Mucosa of rectum (tissue), 2 donors: ENCODE data around the gene SCN3B.
"Not testable (repeated sequence)": the region's sequence is repeated elsewhere in the genome, so short reads cannot be mapped to it uniquely, and the experiment has no call there.

Experiments
- H3K27ac ChIP-seq, 2 donors: one replicate each; pipeline ENCODE4 v1.7.0; 2013; ENCODE audit warnings: inconsistent platforms in 2 of 2, low read depth in 2 of 2, low read length in 2 of 2
- H3K27me3 ChIP-seq, 2 donors: one replicate each; pipeline ENCODE4 v1.7.0; 2013; ENCODE audit warnings: low read length in 2 of 2; ENCODE audit not compliant: control insufficient read depth in 2 of 2, insufficient read depth in 2 of 2
- H3K36me3 ChIP-seq, 2 donors: one replicate each; pipeline ENCODE4 v1.7.0; 2013; ENCODE audit warnings: low read length in 2 of 2; ENCODE audit not compliant: control insufficient read depth in 2 of 2, insufficient read depth in 2 of 2
- H3K4me1 ChIP-seq, 2 donors: one replicate each; pipeline ENCODE4 v1.7.0; 2013; ENCODE audit warnings: low read length in 2 of 2, mild to moderate bottlenecking in 1 of 2; ENCODE audit not compliant: control insufficient read depth in 2 of 2, insufficient read depth in 2 of 2
- H3K4me3 ChIP-seq, 2 donors: one replicate each; pipeline ENCODE4 v1.7.0; 2013; ENCODE audit warnings: low read length in 2 of 2
- H3K9ac ChIP-seq, 2 donors: one replicate each; pipeline ENCODE4 v1.7.0; 2013; ENCODE audit warnings: low read length in 2 of 2, low read depth in 1 of 2, mild to moderate bottlenecking in 1 of 2
- H3K9me3 ChIP-seq, 2 donors: one replicate each; pipeline ENCODE4 v1.7.0; 2013; ENCODE audit warnings: low read length in 2 of 2; ENCODE audit not compliant: control insufficient read depth in 2 of 2
- donor health status: healthy.
- donor health status: Normal muscosa, but diverticular disease.

The SCN3B gene

DNA sequence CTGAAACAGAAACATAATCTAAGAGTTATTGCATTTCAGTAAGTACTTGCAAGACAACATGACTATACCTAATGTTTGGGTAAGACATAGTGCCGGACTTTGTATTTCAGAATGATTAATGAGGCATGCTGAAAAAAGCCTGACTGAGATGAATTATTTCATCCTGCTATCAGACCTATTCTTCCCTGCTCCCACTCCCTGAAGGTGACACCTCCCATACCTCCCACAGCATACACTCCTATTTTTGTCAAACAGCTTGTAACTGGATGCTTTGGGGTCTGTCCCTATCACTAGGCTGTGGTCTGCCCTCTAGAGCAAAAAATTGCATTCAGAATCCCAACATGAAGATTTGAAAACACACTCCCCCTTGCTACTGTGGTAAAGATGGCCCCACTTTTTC is 10.9 kb upstream of the SCN3B start:
- no peaks in the 10 kb centered on the region for H3K4me1 ChIP-seq
- no peak overlapping the region for H3K4me3 ChIP-seq
- no peaks in the 10 kb centered on the region for H3K27me3 ChIP-seq
- no peak overlapping the region for H3K27ac ChIP-seq
- H3K9ac ChIP-seq, result no peak overlapping the region
- no peaks in the 10 kb centered on the region for H3K36me3 ChIP-seq
- H3K9me3 ChIP-seq, result no peaks in the 10 kb centered on the region

DNA sequence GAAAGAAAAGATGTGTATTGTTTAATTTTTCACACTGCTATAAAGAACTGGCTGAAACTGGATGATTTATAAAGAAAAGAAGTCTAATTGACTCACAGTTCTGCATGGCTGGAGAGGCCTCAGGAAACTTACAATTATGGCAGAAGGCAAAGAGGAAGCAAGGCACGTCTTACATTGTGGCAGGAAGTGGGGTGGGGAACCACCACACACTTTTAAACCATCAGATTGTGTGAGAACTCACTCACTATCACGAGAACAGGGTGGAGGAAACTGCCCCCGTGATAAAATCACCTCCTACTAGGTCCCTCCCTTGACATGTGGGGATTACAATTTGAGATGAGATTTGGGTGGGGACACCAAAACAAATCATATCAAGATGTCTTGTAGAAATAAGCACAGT is 5.5 kb upstream of the SCN3B start:
- not testable (repeated sequence) for H3K9me3 ChIP-seq, H3K36me3 ChIP-seq, H3K9ac ChIP-seq, H3K27ac ChIP-seq, H3K4me1 ChIP-seq, H3K4me3 ChIP-seq, H3K27me3 ChIP-seq

DNA sequence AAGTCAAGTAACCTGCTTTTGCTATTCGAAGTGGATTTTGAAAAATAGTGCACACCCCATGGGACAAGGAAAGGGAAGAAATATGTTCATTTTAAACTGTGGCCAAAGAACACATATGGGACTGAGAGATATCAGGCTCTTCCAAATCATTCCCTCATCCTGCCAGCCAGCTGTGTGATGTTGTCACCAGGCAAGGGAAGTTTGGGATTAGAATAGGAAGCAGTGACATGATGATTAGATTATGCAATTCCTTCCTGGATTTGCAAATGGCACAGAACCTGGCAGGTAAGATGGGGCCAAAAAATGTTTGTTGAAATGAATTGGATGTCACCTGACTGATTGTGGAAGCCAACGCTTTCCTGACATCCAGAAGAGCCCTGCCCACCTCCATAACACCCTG is 4.9 kb upstream of the SCN3B start:
- Histone ChIP-seq H3K27me3 (no peaks in the 10 kb centered on the region), H3K9me3 (no peaks in the 10 kb centered on the region)

DNA sequence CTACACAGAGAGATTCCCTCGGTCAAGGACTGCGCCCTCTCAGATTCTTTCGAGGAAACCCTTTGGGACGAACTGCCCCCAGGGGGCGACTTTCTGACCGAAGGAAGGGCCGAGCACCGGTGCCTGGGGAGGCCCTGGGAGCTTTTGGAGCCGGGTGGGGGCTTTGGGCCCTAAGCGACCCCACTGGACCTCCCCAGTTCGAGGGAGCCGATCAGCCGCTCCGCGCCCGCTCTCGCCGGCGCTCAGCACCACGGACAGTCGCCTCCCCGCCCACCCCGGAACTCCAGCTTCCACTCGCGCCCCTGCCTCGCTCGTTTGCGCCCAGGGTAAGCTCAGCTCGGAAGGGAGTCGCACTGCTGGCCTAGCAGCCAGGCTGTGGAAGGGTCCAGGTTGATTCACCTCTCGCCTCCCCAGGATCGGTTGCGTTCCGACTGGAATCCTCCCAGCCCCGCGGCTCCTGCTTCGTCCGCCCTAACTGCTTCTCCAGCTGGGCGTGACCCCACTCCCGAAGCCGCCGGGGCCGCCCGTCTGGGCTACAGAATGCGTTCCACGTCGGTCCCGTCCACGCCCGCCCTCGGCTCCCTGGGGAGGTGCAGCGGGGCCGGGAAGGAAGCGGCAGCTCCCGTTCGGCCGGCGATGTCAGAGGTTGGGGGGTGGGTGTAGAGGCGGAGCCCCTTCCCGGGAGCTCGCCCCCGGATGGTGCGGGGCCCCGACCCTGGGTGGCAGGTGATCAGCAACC is 428 bp downstream of the SCN3B start:
- peak overlapping the region; percentile 70 to 77 for H3K4me3 ChIP-seq
- H3K36me3 ChIP-seq, result no peaks in the 10 kb centered on the region
- no peak overlapping the region for H3K9ac ChIP-seq
- H3K27ac ChIP-seq, result no peak overlapping the region
- peaks cover 4 to 8% of the 10 kb centered on the region in 2 donors for H3K4me1 ChIP-seq
- H3K9me3 ChIP-seq, result no peaks in the 10 kb centered on the region
- H3K27me3 ChIP-seq, result peaks cover 4 to 11% of the 10 kb centered on the region in 2 donors

More for the DNA sequence above, 4.9 kb upstream of the SCN3B start:
- no peak overlapping the region for H3K9ac ChIP-seq
- H3K27ac ChIP-seq, result no peak overlapping the region
- H3K4me1 ChIP-seq, result peaks cover under 1 to 4% of the 10 kb centered on the region in 2 donors
- H3K36me3 ChIP-seq, result no peaks in the 10 kb centered on the region
- H3K4me3 ChIP-seq, result no peak overlapping the region

DNA sequence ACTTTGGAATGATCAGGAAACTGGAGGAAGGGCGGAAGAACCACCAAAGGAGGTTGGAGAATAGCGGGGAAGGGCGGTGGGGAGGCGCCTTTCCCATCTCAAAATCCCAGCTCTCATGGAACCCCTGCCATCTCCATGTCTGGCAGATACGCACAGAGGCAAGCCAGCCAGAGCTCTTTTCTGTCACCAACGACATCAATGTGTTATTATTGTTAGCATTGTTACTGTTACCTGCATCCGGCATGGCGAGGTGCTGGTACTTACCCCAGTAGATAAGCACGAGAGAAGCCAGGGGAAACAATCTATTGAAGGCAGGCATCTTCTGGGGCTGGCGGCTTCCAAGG is 969 bp downstream of the SCN3B start:
- peaks cover 4 to 8% of the 10 kb centered on the region in 2 donors for H3K4me1 ChIP-seq
- no peaks in the 10 kb centered on the region for H3K9me3 ChIP-seq
- peaks cover 4 to 11% of the 10 kb centered on the region in 2 donors for H3K27me3 ChIP-seq
- H3K27ac ChIP-seq, result no peak overlapping the region
- no peaks in the 10 kb centered on the region for H3K36me3 ChIP-seq
- H3K4me3 ChIP-seq, result peak overlapping the region in 1 of 2 donors; percentile 77
- no peak overlapping the region for H3K9ac ChIP-seq

DNA sequence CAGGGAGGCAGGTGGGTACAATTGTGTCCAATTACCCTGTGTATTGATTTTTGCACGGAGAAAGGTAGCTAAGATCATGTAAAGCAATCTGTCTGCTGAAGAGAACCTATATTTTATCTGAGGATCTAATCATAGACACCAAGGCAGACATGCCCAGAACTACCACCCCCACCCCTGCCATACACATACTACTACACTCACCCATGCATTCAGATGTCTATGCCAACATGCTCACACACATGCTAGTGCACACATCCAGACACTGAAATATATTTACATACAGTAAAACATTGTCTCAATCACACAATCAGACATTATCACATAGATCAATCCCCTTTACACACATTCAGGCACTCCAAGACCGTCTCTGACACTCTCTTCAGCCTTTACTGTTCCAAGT is 1.8 kb downstream of the SCN3B start:
- no peak overlapping the region for H3K4me3 ChIP-seq
- H3K36me3 ChIP-seq, result no peaks in the 10 kb centered on the region
- no peak overlapping the region for H3K27ac ChIP-seq
- no peak overlapping the region for H3K9ac ChIP-seq
- H3K4me1 ChIP-seq, result peaks cover 4 to 8% of the 10 kb centered on the region in 2 donors
- no peaks in the 10 kb centered on the region for H3K9me3 ChIP-seq
- peaks cover 4 to 11% of the 10 kb centered on the region in 2 donors for H3K27me3 ChIP-seq

DNA sequence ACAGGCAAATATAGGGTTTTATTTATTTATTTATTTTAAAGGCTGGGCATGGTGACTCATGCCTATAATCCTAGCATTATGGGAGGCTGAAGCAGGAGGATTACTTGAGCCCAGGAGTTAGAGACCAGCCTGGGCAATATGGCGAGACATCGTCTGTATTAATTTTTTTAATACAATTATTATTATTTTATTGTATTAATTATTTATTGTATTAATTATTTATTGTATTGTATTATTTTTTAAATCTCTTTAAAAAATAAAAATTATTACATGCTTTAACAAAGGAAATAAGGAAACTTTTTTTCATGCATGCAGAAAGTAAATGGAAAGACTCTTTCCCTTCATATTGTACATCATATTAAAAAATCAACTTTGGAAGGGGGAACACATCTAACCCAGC is 3.5 kb downstream of the SCN3B start:
- Histone ChIP-seq H3K27me3 (peaks cover 5 to 11% of the 10 kb centered on the region in 2 donors), H3K9me3 (no peaks in the 10 kb centered on the region), H3K4me3 (no peak overlapping the region), H3K27ac (no peak overlapping the region), H3K36me3 (no peaks in the 10 kb centered on the region), H3K4me1 (peaks cover 4 to 8% of the 10 kb centered on the region in 2 donors), H3K9ac (no peak overlapping the region)

DNA sequence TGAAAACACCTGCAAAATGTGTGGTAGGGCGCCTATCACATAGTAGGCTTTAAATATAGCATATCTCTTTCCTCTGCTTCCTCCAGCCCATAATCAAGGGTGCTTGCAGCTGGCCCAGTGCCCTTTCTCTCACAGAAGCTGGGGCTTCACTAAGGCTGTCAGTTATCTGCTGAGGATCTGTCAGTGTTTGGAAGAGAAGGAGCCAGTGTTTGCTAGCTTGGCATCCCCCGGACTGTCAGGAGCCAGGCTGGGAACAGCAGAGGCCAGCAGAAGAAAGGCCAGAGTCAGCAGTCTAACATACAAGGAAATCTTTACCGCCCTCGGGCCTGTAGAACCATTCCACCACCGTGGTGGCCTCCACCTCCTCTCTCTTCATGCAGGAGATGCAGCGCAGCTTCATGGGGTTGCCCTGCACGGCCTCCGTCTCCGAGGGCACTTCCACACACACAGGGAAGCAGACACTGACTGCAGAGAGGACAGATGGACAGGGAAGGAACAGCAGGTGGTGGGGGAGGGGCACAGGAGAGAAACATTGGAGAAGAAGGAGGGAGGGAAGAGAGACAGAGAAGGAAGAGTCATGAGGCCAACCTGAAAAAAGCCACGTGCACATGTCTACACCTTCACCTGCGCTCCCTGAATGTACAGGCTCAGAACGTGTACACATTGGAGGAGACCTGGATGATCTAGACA is 9.0 kb downstream of the SCN3B start:
- Histone ChIP-seq H3K4me1 (no peaks in the 10 kb centered on the region), H3K27ac (no peak overlapping the region), H3K4me3 (no peak overlapping the region), H3K9me3 (no peaks in the 10 kb centered on the region), H3K9ac (no peak overlapping the region), H3K36me3 (no peaks in the 10 kb centered on the region), H3K27me3 (peaks cover 3 to 4% of the 10 kb centered on the region in 2 donors)

DNA sequence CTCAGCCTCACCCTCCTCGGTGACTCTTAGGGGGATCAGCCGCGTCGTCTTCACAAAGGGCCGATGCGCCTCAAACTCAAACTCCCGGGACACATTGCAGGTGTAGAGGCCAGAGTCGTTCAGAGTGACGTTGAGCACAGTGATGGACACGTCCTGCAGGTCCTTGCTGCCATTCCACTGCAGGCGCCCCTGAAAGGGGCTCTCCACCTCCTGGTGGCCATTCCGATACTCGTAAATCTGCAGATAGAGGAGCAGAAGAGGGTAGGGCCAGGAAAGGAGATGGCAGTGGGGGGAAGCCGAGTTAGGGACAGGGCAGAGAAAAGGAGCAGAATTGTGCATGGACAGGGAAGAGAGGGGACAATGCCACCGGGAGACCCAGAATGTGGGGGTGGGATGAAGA is 12.0 kb downstream of the SCN3B start:
- Histone ChIP-seq H3K27ac (no peak overlapping the region), H3K36me3 (no peaks in the 10 kb centered on the region), H3K4me1 (no peaks in the 10 kb centered on the region), H3K9ac (no peak overlapping the region), H3K4me3 (no peak overlapping the region), H3K9me3 (no peaks in the 10 kb centered on the region), H3K27me3 (peaks cover 0 to 4% of the 10 kb centered on the region in 2 donors)

DNA sequence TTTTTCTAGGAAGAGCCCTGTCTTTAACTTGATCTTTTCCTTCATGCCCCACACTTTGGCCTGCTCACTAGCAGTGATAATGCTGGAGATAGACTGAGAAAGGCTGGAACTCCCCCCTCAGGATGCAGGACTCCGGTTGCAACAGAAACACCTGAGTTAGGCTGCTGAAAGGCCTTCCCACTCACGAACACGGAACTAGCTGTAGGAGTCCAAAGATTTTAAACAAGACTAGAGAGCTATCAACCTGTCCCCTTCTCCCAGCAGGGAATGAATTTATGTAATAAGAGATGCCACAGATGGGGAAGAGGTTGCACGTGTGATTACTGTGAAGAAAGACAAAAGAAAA is 13.0 kb downstream of the SCN3B start:
- no peaks in the 10 kb centered on the region for H3K4me1 ChIP-seq
- no peaks in the 10 kb centered on the region for H3K9me3 ChIP-seq
- H3K27me3 ChIP-seq, result peaks cover 0 to 4% of the 10 kb centered on the region in 2 donors
- no peak overlapping the region for H3K27ac ChIP-seq
- H3K4me3 ChIP-seq, result no peak overlapping the region
- H3K36me3 ChIP-seq, result no peaks in the 10 kb centered on the region
- H3K9ac ChIP-seq, result no peak overlapping the region
